ENCODE measurements around the gene ROR1. TPM values are rescaled to one million over a fixed set of nuclear protein-coding genes. Genes with fewer than 3 reads are reported as not detected.

Gene ROR1
- total RNA-seq, 1 experiment from 2014 or later: 33.8 TPM

DNA sequence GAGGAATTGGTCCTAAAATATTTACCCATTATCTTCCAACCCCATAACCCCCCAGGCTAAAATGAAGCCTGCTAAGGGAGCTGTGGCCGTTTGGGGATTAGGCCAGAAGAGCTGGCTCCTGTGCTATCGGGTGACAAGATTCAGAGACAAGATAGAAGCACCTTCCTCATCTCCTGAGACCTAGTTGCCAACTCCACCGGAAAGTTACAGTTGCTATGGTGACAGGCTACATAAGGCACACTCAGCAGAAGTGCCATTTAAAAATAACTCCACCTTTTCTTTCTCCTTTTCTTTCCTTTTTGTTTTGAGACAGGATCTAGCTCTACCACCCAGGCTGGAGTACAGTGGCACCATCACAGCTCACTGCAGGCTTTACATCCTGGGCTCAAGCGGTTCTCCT is 43.6 kb upstream of the ROR1 start:
- H3K4me3 Mint-ChIP-seq (ENCODE audit: low read depth, unreplicated experiment): no peak overlapping the region
- TF ChIP-seq, protein P1, sequence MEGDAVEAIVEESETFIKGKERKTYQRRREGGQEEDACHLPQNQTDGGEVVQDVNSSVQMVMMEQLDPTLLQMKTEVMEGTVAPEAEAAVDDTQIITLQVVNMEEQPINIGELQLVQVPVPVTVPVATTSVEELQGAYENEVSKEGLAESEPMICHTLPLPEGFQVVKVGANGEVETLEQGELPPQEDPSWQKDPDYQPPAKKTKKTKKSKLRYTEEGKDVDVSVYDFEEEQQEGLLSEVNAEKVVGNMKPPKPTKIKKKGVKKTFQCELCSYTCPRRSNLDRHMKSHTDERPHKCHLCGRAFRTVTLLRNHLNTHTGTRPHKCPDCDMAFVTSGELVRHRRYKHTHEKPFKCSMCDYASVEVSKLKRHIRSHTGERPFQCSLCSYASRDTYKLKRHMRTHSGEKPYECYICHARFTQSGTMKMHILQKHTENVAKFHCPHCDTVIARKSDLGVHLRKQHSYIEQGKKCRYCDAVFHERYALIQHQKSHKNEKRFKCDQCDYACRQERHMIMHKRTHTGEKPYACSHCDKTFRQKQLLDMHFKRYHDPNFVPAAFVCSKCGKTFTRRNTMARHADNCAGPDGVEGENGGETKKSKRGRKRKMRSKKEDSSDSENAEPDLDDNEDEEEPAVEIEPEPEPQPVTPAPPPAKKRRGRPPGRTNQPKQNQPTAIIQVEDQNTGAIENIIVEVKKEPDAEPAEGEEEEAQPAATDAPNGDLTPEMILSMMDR (IDR thresholded peaks at IDR 0.05; ENCODE audit: unreplicated experiment): no peak
- no TSS peak for BruUV-seq (replicated peaks)
- DNase-seq: no peak
- H3K36me3 Mint-ChIP-seq (ENCODE audit: insufficient read depth, unreplicated experiment): peaks cover 10% of the 10 kb centered on the region
- no peaks in the 10 kb centered on the region for H3K27me3 Mint-ChIP-seq (ENCODE audit: unreplicated experiment)
- peaks cover 21% of the 10 kb centered on the region for H3K4me1 Mint-ChIP-seq (ENCODE audit: low read depth, unreplicated experiment)
- intact Hi-C loops (cut with micrococcal nuclease; ENCODE audit: unreplicated experiment): no loop called here
- peaks cover 4% of the 10 kb centered on the region for H3K9me3 Mint-ChIP-seq (ENCODE audit: low read depth, unreplicated experiment)
- CTCF ChIA-PET: no interaction called here
- no peak overlapping the region for H3K27ac Mint-ChIP-seq (ENCODE audit: unreplicated experiment)

DNA sequence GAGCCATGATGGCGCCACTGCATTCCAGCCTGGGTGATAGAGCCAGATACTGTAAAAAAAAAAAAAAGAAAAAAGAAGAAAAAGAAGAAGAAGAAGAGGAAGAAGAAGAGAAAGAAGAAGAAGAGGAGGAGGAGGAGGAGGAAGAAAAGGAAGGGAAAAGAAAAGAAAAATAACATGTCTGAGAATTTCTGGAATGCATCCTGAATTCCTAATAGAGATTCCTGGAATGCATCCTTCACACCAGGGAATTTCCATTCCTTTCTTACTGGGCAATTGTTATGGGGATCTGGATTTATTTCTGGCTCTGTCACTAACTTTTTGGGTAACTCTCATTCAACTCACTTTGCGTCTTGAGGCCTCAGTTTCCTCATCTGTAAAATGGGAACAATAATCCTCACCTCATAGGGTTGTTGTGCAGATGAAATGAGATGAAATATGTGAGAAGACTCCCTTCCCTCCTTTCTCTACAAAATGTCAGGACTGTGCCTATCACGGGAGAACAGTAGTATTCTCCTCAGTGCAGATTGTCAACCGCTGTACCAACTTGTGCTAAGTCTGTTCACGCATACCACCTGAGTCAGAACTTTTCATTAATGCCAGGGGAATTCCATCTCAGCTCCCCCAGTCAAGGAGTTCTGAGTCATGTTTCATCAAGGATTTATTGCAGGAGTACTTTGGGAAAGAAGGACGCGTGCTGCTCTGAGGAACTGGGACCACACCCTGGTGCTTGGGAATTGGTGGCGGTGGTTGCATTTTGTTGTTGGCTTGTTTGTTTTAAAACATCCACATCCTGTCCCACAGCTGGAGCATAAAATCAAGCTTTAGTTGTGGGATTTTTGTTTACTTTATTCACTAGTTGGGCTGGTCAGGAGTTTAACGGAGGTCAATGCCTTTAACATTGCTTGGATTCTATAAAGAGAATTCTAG is 42.4 kb upstream of the ROR1 start:
- TF ChIP-seq, protein P1 (IDR thresholded peaks at IDR 0.05; ENCODE audit: unreplicated experiment): no peak
- Mint-ChIP-seq H3K27ac (ENCODE audit: unreplicated experiment) (no peak overlapping the region), H3K27me3 (ENCODE audit: unreplicated experiment) (no peaks in the 10 kb centered on the region), H3K36me3 (ENCODE audit: insufficient read depth, unreplicated experiment) (peaks cover 10% of the 10 kb centered on the region), H3K4me1 (ENCODE audit: low read depth, unreplicated experiment) (peaks cover 21% of the 10 kb centered on the region), H3K9me3 (ENCODE audit: low read depth, unreplicated experiment) (peaks cover 4% of the 10 kb centered on the region), H3K4me3 (ENCODE audit: low read depth, unreplicated experiment) (peak overlapping the region; percentile 24)
- DNase-seq: peak; percentile 16
- no TSS peak for BruUV-seq (replicated peaks)
- intact Hi-C loops (cut with micrococcal nuclease; ENCODE audit: unreplicated experiment): no loop called here
- CTCF ChIA-PET: interaction anchor here (1.1 kb wide), 1 partner anchor 101 kb away, joined by 3 read pairs; no protein-coding TSS in a partner anchor

DNA sequence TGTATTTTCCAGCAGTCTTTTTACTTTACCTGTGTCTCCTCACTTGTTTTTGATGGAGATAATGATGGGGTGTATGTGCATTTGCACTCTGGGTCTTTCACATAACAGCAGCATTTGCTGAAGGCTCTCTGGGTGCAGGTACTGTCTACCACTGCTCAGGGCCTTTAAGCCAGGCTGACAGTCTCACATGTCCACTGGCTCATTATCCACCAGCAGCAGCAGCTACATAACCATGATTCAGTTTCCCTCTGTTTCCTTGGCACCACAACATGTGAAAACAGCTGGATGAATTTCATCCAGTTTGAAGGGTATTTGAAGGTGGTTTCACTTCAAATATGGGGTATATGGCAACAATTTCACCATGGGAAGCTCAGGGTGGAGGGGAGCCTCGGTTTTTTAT is 41.2 kb upstream of the ROR1 start:
- DNase-seq: no peak
- Mint-ChIP-seq H3K27ac (ENCODE audit: unreplicated experiment) (no peak overlapping the region), H3K4me1 (ENCODE audit: low read depth, unreplicated experiment) (peaks cover 21% of the 10 kb centered on the region), H3K4me3 (ENCODE audit: low read depth, unreplicated experiment) (no peak overlapping the region), H3K9me3 (ENCODE audit: low read depth, unreplicated experiment) (peaks cover 10% of the 10 kb centered on the region), H3K36me3 (ENCODE audit: insufficient read depth, unreplicated experiment) (peaks cover 10% of the 10 kb centered on the region), H3K27me3 (ENCODE audit: unreplicated experiment) (no peaks in the 10 kb centered on the region)
- intact Hi-C loops (cut with micrococcal nuclease; ENCODE audit: unreplicated experiment): no loop called here
- CTCF ChIA-PET: no interaction called here
- TF ChIP-seq, protein P1 (IDR thresholded peaks at IDR 0.05; ENCODE audit: unreplicated experiment): no peak
- BruUV-seq (replicated peaks): no TSS peak

DNA sequence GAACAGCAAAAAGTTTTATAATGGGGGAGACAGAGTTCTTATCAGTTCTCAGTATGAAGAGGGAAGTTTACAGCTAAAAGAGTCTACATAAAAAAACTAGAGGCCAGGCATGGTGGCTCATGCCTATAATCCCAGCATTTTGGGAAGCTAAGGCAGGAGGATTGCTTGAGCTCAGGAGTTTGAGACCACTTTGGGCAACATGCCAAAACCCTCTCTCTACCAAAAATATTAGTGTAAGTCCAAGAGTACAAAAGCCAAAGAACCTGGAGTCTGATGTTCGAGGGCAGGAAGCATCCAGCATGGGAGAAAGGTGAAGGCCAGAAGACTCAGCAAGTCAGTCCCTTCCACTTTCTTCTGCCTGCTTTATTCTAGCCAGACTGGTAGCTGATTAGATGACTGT is 35.0 kb upstream of the ROR1 start:
- Mint-ChIP-seq H3K27ac (ENCODE audit: unreplicated experiment) (no peak overlapping the region), H3K9me3 (ENCODE audit: low read depth, unreplicated experiment) (peaks cover 6% of the 10 kb centered on the region), H3K4me3 (ENCODE audit: low read depth, unreplicated experiment) (no peak overlapping the region), H3K36me3 (ENCODE audit: insufficient read depth, unreplicated experiment) (no peaks in the 10 kb centered on the region), H3K4me1 (ENCODE audit: low read depth, unreplicated experiment) (no peaks in the 10 kb centered on the region), H3K27me3 (ENCODE audit: unreplicated experiment) (no peaks in the 10 kb centered on the region)
- DNase-seq: no peak
- TF ChIP-seq, protein P1 (IDR thresholded peaks at IDR 0.05; ENCODE audit: unreplicated experiment): no peak
- CTCF ChIA-PET: interaction anchor here (0.7 kb wide), 1 partner anchor 115 kb away, joined by 3 read pairs; no protein-coding TSS in a partner anchor
- no TSS peak for BruUV-seq (replicated peaks)
- intact Hi-C loops (cut with micrococcal nuclease; ENCODE audit: unreplicated experiment): no loop called here

Measured in Calu3 (cell line).